Measurements from ENCODE around the gene ERCC3. TPM values are rescaled to one million over a fixed set of nuclear protein-coding genes. Genes with fewer than 3 reads are reported as not detected.

Gene ERCC3
- total and polyA plus RNA-seq, 2 donors (not counting 3 experiments of a cell fraction or from before 2014, with no cell fraction given) = 40.7 to 47.3 TPM

DNA sequence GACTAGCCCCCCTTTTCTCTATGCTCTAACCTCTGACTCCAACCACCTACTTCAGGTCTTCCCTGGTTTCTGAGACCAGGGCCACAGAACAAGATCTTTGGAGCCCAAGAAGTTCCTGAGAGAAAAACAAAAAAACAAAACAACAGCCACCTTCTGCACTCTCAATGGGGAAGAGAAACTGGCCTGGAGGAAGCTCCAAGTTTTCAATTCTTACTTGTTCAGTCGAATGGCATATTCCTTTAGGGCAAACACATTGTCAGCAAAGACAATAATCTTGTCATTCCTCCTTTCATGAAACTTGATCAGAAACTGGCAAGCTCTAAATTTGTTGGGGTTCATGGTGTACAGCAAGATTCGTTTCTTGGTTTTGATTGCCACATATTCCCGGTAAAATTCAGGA lies 15.0 kb downstream of the ERCC3 start:
- dilution Hi-C loops (cut with MboI; ENCODE audit: extremely low pct_ligation_motif_present, low sequenced_read_pairs) (no loop called here), intact Hi-C loops (cut with micrococcal nuclease) (no loop called here)
- DNase-seq (ENCODE audit: low read depth, low spot score) (no peak), FAIRE-seq (no peak)
- Histone ChIP-seq H2AFZ (ENCODE audit: low read depth, low read length) (no peak overlapping the region), H3K4me3 (replicated peaks in 1 of 3; ENCODE audit: insufficient read depth in 1 of 3, low read depth in 1 of 3, low read length in 3 of 3) (no peak overlapping the region), H3K9me1 (replicated peaks; ENCODE audit: control insufficient read depth, extremely low read depth, insufficient read depth, low read length) (no peaks in the 10 kb centered on the region), H3K79me2 (ENCODE audit: control insufficient read depth, insufficient read depth, low read length) (peaks cover 8% of the 10 kb centered on the region), H3K9ac (replicated peaks; ENCODE audit: extremely low read depth, insufficient read depth, low read length) (no peak overlapping the region), H4K20me1 (replicated peaks; ENCODE audit: control insufficient read depth, extremely low read depth, insufficient read depth, low read length) (no peaks in the 10 kb centered on the region), H3K36me3 (ENCODE audit: control insufficient read depth in 2 of 2, extremely low read depth in 1 of 2, insufficient read depth in 2 of 2, low read length in 2 of 2) (peaks cover 18 to 33% of the 10 kb centered on the region in 2 experiments), H3K9me3 (replicated peaks; ENCODE audit: control insufficient read depth, insufficient read depth, low read length) (no peaks in the 10 kb centered on the region), H3K27me3 (ENCODE audit: control insufficient read depth in 2 of 2, insufficient read depth in 2 of 2, low read length in 2 of 2) (no peaks in the 10 kb centered on the region), H3K27ac (ENCODE audit: insufficient read depth, low read depth, low read length) (no peak overlapping the region), H3K4me1 (ENCODE audit: control insufficient read depth, extremely low read depth, insufficient read depth, low read length) (no peaks in the 10 kb centered on the region), H3K4me2 (ENCODE audit: insufficient read depth, low read length) (no peak overlapping the region)
- TF ChIP-seq POLR2AphosphoS5 (IDR thresholded peaks at IDR 0.05; ENCODE audit: insufficient read depth, low read depth, low read length) (no peak), JUN (IDR thresholded peaks at IDR 0.05; ENCODE audit: borderline replicate concordance, insufficient read depth, insufficient read length, low read depth) (no peak), POLR2A (IDR thresholded peaks at IDR 0.05; ENCODE audit: low read depth, low read length) (no peak), MYC (IDR thresholded peaks at IDR 0.05; ENCODE audit: low read depth, low read length) (no peak), EZH2 (IDR thresholded peaks at IDR 0.05; ENCODE audit: borderline replicate concordance, low read depth, low read length, severe bottlenecking) (no peak), GATA2 (IDR thresholded peaks at IDR 0.05; ENCODE audit: insufficient read depth, insufficient read length, low read depth, low read length) (no peak), FOS (IDR thresholded peaks at IDR 0.05; ENCODE audit: borderline replicate concordance, insufficient read depth, low read length) (no peak)
- TF ChIP-seq, protein P1, sequence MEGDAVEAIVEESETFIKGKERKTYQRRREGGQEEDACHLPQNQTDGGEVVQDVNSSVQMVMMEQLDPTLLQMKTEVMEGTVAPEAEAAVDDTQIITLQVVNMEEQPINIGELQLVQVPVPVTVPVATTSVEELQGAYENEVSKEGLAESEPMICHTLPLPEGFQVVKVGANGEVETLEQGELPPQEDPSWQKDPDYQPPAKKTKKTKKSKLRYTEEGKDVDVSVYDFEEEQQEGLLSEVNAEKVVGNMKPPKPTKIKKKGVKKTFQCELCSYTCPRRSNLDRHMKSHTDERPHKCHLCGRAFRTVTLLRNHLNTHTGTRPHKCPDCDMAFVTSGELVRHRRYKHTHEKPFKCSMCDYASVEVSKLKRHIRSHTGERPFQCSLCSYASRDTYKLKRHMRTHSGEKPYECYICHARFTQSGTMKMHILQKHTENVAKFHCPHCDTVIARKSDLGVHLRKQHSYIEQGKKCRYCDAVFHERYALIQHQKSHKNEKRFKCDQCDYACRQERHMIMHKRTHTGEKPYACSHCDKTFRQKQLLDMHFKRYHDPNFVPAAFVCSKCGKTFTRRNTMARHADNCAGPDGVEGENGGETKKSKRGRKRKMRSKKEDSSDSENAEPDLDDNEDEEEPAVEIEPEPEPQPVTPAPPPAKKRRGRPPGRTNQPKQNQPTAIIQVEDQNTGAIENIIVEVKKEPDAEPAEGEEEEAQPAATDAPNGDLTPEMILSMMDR (IDR thresholded peaks at IDR 0.05; ENCODE audit: extremely low read depth in 1 of 2, insufficient read depth in 1 of 2, low read depth in 1 of 2, low read length in 2 of 2) = no peak
- TF ChIP-seq, protein P2, sequence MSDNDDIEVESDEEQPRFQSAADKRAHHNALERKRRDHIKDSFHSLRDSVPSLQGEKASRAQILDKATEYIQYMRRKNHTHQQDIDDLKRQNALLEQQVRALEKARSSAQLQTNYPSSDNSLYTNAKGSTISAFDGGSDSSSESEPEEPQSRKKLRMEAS (IDR thresholded peaks at IDR 0.05; ENCODE audit: insufficient read depth, insufficient read length) = no peak
- ChIA-PET CTCF (interaction anchor here (0.9 to 2.3 kb wide), 3 partner anchors 9 to 211 kb away, joined by 3 to 6 read pairs (median 3); no protein-coding TSS in a partner anchor), POLR2A (no interaction called here)
- BruUV-seq (replicated peaks) = no TSS peak
